Medulla oblongata (tissue), 1 donor: ENCODE data around the gene GRM7.
"Not testable (repeated sequence)": the region's sequence is repeated elsewhere in the genome, so short reads cannot be mapped to it uniquely, and the experiment has no call there.

Experiments
- DNase-seq: peaks from one replicate; pipeline ENCODE4 v3.0.0-alpha.2; 2015; ENCODE audit errors: extremely low spot score

Gene GRM7

DNA sequence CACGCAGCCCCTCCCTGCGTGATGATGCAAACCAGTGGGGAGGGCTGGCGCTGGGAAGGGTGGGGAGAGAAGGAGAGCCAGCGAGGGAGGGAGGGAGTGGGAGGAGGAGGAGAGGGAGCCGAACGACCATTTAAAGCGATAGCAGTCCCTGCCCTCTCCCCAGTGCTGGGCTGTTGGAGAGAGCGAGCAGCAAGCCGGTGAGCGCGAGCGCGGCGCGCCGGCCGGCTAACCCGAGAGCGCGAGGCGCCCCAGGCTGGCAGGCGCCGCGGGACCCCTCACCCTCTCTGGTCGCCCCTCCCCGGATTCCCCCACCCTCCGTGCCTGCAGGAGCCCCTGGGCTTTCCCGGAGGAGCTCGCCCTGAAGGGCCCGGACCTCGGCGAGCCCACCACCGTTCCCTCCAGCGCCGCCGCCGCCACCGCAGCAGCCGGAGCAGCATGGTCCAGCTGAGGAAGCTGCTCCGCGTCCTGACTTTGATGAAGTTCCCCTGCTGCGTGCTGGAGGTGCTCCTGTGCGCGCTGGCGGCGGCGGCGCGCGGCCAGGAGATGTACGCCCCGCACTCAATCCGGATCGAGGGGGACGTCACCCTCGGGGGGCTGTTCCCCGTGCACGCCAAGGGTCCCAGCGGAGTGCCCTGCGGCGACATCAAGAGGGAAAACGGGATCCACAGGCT is at the start of gene GRM7:
TSS of gene GRM7 (plus strand) at position 162 of the 671 bp plus-strand sequence.
- peak; percentile 34 for DNase-seq

GRCh38 chr3:6821411-6821810 is 39.5 kb upstream of the GRM7 start:
- DNase-seq = no peak

- DNase-seq = no peak
These were observed 35.4 kb upstream of the GRM7 start for GRCh38 chr3:6825524-6825923.

GRCh38 chr3:6827453-6827852 is 33.5 kb upstream of the GRM7 start:
- DNase-seq = no peak

- no peak for DNase-seq
These were observed 16.2 kb upstream of the GRM7 start for GRCh38 chr3:6844723-6845122.

GRCh38 chr3:6854184-6854583 is 6.7 kb upstream of the GRM7 start:
- DNase-seq = no peak

DNA sequence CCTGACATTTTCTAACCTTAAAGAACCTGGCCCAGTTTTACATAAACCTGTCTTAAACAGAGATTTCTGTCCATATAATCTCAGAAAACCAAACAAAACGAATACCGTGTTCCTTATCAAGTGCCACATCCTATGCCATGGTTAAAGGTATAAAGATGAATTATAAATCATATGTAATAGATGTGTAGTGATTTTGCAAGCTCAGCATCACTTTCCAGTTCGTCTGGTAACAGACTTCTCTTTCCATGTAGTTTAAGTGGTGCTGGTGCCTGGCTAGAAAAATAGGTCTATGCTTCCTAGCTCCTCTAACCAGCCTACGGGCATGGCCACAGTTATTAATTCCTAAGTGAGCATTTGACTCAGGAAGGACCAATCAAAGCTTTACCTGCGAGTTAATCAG is 3.4 kb upstream of the GRM7 start:
- no peak for DNase-seq

DNA sequence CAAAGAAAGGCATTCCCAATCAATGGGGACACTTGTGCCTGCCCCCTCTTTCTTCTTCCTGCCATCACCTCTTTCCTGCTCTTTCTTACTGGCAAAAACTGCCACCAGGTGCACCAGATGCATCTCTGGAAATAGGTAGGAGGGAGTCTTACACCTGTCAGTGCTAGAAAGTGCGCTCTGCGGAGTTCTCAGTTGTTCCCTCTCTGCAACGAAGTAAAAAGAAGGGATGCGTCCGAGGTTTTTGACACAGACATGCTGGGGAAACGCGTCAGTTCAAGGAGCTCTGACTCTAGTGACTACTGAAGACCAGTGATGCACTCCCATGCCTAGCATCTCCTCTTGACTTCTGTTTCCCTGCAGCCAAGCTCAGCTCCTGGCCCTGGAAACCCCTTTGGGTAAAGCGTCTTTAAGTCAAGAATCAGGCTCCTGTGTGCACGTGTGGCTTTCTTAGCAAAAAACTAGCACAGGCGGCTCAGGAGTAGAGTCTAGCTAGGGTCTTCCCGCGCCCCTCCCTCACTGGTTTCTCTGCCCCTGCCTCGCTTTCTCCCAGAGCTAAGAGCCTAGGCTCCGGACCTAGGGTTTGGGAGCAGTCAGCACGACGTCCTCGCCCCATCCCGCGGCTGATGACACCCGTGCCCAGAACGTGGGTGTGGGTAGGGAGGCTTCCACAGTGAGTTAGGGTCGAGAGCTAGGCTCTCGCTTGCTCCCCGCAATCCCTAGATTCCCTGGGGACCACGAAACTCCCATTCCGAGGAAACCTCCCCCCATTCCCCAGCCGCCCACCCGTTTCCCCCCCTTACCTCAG is 564 bp upstream of the GRM7 start:
- DNase-seq = no peak

GRCh38 chr3:6861625-6862000 is 698 bp downstream of the GRM7 start:
- DNase-seq = no peak

DNA sequence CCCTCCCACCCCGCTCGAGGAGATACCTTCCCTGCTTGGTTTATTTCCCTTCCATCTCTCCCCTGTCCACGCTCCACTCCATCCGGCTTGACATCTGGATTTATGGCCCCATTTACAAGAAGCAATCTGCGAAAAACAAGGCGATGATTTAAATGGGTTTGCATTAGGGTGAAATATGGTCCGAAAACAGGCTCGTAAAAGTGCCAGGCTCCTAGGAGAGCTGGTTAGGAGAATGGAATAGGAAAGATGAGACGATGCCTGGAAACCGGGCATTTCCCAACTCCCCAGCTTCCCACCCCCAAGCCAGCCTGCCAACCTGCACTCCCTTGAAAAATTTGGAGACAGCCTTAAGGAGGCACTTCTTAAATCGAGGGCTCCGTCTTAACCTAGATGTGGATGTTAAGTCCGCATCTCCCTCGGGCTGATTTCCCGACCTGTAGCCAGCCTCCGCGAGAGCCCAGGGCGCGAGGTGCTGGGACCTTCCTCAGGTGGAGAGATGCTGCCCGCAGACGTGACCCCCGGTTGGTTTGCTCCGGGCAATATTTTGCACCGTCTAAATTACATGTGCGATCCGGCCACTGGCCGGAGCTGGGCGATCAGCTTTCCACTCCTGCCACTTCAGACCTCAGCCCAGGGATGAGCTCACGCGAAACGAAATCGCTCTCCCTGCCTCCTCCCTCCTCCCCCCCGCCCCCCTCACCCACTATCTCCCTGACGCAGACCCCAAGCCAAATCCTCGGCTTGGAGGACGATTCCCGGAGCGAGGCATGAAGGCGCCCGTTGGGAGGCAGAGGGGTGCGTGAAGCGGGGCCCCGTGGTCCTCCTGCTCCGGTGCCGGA is 1.3 kb downstream of the GRM7 start:
- no peak for DNase-seq

GRCh38 chr3:6862880-6863195 is 1.9 kb downstream of the GRM7 start:
- DNase-seq = no peak

DNA sequence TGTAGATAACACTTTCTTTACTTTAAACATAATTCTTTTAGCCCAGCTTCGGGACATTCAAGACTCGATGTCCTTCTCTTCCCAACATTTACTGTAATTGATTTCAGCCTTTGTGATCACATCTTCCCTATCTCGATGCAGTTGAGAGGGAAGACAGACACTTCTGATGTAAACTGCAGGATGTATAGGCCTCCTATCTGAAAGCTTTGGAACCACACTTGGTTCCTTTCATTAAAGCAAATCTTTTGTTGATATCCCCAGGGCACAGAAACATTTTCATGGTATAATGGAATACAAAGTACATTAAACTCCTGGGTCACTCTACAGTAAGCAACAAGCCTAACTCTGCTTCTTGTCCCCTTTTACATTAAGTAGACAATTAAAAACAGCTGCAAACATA is 6.4 kb downstream of the GRM7 start:
- DNase-seq = no peak

GRCh38 chr3:6878731-6879130 is 17.8 kb downstream of the GRM7 start:
- DNase-seq = no peak

DNA sequence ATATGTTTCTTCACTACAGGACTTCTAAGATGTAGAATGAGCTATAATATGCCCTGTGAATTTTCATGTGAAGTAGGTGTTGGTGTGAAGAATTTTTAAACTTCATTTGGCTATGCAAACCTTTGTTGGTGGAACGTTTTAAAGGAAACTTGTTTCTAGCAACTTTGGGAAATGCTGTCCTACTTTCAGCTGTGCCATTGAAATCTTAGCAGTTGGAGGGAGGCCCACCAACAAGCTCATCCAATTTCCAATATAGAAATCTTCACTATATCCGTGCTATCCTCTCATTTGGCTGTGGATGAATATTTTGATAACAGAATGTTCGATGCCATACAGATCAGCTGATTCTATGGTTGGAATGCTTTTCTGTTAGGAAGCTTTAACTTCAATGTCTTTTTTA is 51.3 kb downstream of the GRM7 start:
- no peak for DNase-seq

GRCh38 chr3:6915898-6916297 is 55.0 kb downstream of the GRM7 start:
- no peak for DNase-seq

- peak; percentile 5 for DNase-seq
These were observed 60.2 kb downstream of the GRM7 start for GRCh38 chr3:6921066-6921465.

DNA sequence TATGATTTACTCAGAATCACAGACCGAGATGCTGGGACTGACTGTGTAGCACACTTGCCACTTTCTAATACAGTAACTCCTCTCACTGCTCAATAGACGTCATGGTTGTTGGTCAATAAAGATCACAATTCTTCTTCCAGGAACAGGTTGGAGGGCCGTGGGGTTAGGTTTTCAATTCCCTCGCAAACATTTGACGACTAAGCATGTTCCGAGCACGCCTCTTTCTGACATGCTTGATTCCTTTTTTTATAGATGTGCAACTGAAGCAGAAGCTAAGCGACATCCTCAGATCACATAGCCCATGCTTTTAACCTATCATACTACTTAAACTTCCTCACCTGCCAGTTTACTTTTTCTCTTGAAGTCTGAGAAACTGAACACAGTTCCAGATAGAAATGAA is 61.0 kb downstream of the GRM7 start:
- no peak for DNase-seq

GRCh38 chr3:6928064-6928463 is 67.1 kb downstream of the GRM7 start:
- DNase-seq = no peak

DNA sequence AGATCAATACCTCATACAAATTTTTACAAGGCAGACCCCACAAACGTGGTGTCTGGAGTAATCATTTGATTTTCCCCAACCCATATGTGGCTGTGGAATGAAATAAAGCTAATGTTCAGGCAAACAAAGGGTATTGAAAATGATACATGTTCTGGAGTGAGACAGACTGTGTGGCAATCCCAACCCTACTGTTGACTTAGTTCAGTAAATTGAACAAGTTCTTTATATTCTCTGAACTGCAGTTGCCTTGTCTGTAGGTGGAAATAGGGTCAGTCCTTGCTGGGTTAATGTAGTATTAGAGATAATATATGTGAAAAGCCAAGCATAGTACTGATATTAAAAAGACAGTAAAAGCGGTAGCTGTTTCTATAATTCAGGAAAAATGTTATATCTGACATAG is 69.0 kb downstream of the GRM7 start:
- DNase-seq = no peak

GRCh38 chr3:6935418-6935817 is 74.5 kb downstream of the GRM7 start:
- DNase-seq = not testable (repeated sequence)

- DNase-seq = no peak
These were observed 75.1 kb downstream of the GRM7 start for GRCh38 chr3:6935970-6936369.

GRCh38 chr3:6962801-6963200 is 101.9 kb downstream of the GRM7 start:
- DNase-seq = no peak

DNA sequence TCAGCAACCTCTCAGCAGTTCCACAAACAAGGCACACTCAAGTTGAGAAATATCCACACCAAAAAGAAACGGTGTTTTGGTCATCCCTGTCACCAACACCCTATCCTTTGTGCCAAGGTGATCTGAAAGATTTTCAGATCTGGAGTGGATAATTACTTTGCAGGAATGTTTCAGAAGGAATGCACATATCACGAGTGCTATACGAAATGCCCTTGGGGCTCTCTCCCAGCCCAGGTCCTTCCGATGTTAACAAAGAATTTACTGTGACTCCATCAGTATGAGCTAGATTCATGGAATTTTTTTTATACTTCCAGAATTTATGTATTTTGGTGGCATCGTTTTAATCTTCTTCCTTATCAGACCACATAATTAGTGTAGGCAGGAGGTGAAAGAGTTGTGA is 105.0 kb downstream of the GRM7 start:
- DNase-seq = no peak
